NCI-H2171 (cell line): ENCODE measurements around the gene CHST5.
A peak's percentile ranks its signal among the peaks of the same experiment; 100 is the strongest.

Experiments
- DNase-seq: peaks from one replicate; lab custom pipeline; 2025; lab: John Stamatoyannopoulos, UW

Gene CHST5

DNA sequence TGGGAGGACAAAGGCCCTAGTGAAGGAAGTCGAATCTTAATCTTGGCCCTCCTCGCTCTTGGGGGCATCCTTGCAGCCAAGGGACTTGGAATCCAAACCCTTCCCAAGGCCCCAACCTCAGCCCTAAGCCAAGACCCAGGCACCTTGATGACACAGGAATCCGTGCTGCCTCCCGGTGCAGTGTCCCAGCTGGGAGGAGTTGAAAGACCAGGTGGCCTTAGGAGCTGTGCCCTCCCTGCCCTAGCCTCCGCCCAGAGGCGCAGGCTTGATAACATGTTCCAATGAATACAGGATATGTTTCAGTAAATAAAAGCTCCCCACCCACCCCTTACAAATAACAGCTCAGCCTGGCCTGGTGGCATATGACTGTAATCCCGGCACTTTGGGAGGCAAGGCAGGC lies at the start of gene CHST5:
TSS of gene CHST5 (minus strand) at position 208 of the 400 bp plus-strand sequence. CDS start 5,724 bp downstream, outside the sequence.
- no peak for DNase-seq

DNA sequence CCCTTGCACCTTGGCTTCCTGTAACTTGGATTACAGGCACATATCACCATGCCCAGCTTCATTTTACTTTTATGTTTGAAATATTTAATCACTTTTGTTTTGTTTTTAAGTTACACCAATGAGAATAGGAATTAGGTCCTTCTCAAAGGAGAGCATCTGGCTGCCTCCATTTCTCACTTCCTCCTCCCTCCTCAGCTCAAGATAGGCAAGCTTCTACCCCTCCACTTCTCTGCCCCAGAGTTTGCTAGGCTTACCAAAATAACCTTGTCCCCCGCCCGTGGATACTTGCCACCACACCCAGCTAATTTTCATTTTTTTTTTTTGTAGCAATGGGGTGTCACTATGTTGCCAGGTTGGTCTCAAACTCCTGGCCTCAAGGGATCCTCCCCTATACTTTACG lies 48.2 kb upstream of the CHST5 start:
- no peak for DNase-seq

DNA sequence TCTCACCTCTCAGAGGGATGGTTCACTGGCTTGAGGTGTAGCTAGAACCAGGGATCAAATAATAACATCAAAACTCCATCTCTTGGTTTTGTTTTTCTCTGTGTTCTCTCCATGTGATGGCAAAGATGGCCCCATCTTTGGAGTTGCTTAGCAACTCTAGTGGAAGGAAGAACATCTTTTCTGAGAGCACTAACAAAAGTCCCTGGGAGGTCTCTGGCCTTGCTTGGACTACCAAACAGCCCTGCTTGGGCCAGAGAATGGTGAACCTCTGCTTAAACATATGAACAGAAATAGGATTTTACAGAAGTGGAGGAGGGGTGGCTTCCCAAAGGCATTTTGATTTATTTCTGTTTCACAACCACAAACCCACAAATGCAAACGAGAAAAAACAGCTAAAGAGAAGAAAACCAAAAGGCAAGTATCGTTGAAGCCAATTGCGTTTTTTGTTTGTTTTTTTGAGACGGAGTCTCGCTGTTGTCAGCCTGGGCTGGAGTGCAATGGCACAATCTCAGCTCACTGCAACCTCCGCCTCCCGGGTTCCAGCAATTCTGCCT lies 43.5 kb upstream of the CHST5 start:
- no peak for DNase-seq

GRCh38 chr16:75578725-75579124 lies 42.8 kb upstream of the CHST5 start:
- no peak for DNase-seq

- DNase-seq: no peak
Measured at GRCh38 chr16:75578212-75578611, 42.3 kb upstream of the CHST5 start.

DNA sequence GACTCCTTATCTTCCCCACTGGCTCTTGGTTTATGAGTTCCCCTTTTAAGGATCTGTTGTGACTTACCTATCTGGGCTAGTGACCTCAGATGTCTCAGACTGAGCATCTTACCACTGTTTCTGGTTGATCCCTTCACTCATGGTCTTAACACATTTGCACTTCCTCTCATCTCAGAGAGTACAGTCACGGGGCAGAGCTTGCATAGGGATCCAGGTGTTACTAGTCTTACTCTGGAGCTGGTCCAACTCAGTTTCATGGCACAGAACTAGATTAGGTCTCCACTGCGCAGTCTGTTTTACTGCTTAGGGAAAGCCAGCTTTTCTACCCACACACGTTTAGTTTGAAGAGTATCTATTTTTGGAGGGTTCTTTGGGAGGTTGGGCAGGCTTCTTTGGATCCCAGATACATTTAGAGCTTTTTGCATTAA lies 40.5 kb upstream of the CHST5 start:
- DNase-seq: no peak

- no peak for DNase-seq
Measured at GRCh38 chr16:75575958-75576357, 40.0 kb upstream of the CHST5 start.

DNA sequence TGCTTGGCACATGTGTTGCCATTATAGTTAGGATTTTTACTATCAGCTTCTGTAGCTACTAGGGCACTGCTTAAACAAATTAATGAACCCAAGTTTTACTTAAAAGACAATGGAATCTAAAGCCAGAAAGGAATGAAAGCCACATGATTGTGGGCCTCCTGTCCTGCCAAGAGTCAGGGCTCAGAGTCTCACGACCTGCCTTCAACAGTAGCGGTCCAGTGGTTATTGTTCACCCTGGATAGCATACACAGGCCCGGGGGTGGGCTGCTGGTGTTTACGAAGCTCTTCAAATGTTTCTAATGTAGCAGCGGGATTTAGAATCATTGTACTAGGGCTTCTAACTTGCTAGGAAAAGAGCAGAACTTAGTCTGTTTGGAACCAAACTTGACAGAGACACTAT lies 38.0 kb upstream of the CHST5 start:
- DNase-seq: no peak

DNA sequence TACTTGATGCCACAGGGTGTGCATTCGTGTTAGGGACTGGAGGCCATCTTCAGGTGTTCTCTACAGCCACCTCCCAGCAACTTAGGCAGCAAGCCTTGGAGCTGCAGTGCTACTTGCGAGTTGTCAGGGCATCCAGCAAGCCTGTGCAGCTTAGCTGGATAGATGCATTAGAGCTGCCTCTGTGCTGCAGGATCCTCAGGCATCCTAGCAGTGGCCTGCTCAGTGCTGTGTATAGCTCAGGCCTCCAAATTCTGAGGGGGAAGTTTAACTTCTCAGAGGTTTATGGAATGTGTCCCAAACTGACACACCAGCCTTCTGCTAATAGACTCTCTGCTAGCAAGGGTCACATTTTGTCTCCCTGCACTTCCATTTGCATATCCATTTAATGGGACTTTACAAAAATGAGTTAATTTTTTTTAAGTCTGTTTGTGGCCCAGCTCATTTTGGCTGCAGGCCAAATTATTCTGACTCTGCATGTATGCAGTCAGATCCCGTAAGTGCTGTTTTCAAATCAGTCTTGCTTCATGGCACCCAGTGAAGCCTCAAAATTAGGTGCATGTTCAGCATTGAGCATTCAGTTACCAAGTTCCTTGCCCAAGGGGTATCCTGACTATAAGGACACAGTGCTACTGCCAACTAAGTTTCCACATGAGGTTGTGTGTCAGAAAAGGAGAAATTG lies 37.1 kb upstream of the CHST5 start:
- DNase-seq: no peak

GRCh38 chr16:75570396-75571065 lies 34.6 kb upstream of the CHST5 start:
- no peak for DNase-seq

DNA sequence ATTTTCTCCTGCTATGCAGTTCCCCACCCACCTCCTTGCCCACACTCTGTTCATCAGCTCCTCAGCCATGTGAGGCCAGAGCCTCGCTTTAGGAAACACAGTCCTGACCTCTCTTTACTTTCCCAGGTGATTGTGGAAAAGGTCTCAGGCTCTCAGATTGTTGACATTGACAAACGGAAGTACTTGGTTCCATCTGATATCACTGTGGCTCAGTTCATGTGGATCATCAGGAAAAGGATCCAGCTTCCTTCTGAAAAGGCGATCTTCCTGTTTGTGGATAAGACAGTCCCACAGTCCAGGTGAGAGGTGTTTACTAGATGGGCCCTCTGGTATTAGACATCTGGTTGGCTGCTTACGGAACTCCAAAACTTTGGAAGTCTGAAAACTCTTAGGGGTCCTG lies 32.0 kb upstream of the CHST5 start:
- no peak for DNase-seq

- no peak for DNase-seq
Measured at GRCh38 chr16:75566758-75567255, 30.9 kb upstream of the CHST5 start.

GRCh38 chr16:75566040-75566757 lies 30.3 kb upstream of the CHST5 start, which contains the start of gene GABARAPL2:
TSS of gene GABARAPL2 (plus strand) at chr16:75566379. CDS start at chr16:75566487, 108 bp downstream.
- DNase-seq: peak; percentile 81

- no peak for DNase-seq
Measured at GRCh38 chr16:75565640-75566039, 29.7 kb upstream of the CHST5 start.

GRCh38 chr16:75559564-75560372 lies 23.9 kb upstream of the CHST5 start:
- no peak for DNase-seq

GRCh38 chr16:75558846-75559401 lies 23.0 kb upstream of the CHST5 start:
- no peak for DNase-seq

DNA sequence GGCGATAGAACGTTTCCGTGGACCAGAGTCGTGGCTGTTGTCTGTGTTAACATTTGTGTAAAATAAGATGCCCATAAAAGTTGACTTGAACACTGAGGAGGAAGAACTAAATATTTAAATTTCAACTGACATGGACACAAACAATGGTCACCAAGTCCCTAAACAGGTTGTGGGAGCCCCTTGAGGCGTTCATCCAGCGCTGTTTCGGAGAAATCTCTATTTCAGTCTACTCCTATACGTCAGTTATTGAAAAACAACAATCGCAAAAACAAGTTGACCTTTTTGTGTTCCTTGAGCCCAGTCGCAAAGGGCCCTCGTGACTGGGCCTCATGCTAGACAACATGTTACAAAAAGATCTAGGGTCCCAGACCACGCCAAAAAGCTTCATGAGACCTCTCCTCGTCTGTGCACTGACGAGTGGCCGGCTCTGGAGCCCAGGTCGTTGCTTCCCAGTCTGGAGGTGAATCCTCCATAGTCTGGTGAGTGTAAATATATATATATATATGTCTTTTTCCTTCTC lies 20.6 kb upstream of the CHST5 start:
- DNase-seq: no peak

GRCh38 chr16:75555707-75556430 lies 20.0 kb upstream of the CHST5 start, which contains the start of gene TMEM231:
TSS of gene TMEM231 (minus strand) at chr16:75556252. CDS start at chr16:75556209, 43 bp downstream.
- DNase-seq: peak; percentile 93

- peak; percentile 68 for DNase-seq
Measured at GRCh38 chr16:75555213-75555706, 19.4 kb upstream of the CHST5 start.

- DNase-seq: no peak
Measured at GRCh38 chr16:75552951-75553350, 17.0 kb upstream of the CHST5 start.
